ENCODE results near the gene NEK11. TPM values are rescaled to one million over a fixed set of nuclear protein-coding genes. Genes with fewer than 3 reads are reported as not detected.

The NEK11 gene
- total RNA-seq, 1 donor from 2014 or later, result 3.9 TPM

GRCh38 chr3:130997289-130997688, 29.4 kb upstream of the NEK11 start:
- no peak for TF ChIP-seq CTCF (conservative IDR thresholded peaks at IDR 0.05; ENCODE audit: low read depth, low read length)
- no peak for DNase-seq (ENCODE audit: low read depth)
- no peak overlapping the region for H3K4me3 ChIP-seq (ENCODE audit: low read depth, low read length)

- no peak overlapping the region for H3K4me3 ChIP-seq (ENCODE audit: low read depth, low read length)
- DNase-seq (ENCODE audit: low read depth), result no peak
- TF ChIP-seq CTCF (conservative IDR thresholded peaks at IDR 0.05; ENCODE audit: low read depth, low read length), result no peak
Observed at GRCh38 chr3:131001071-131001470, 25.6 kb upstream of the NEK11 start.

DNA sequence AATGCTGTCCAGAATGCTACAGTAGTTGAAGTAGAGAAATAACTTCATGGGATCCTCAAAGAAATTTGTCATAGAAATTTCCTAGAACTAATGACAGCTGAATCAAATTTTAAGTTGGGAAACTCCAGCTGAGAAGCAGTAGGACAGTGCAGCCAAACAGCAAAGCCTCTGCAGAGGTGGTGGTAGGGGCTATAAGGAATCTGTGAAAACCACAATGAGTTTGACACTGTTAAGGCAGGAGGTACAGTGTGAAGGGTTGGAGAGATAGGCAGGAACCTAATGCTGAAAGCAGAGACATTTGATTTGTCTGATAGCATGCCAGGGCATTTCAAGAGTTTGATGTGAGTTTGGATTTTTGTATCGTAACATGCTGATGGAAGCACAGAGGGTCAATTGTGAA, 22.1 kb upstream of the NEK11 start:
- DNase-seq (ENCODE audit: low read depth), result no peak
- no peak overlapping the region for H3K4me3 ChIP-seq (ENCODE audit: low read depth, low read length)
- TF ChIP-seq CTCF (conservative IDR thresholded peaks at IDR 0.05; ENCODE audit: low read depth, low read length), result no peak

GRCh38 chr3:131007256-131007655, 19.4 kb upstream of the NEK11 start:
- DNase-seq (ENCODE audit: low read depth), result no peak
- TF ChIP-seq CTCF (conservative IDR thresholded peaks at IDR 0.05; ENCODE audit: low read depth, low read length), result no peak

GRCh38 chr3:131007782-131008181, 18.9 kb upstream of the NEK11 start:
- no peak for TF ChIP-seq CTCF (conservative IDR thresholded peaks at IDR 0.05; ENCODE audit: low read depth, low read length)
- DNase-seq (ENCODE audit: low read depth), result no peak
- H3K4me3 ChIP-seq (ENCODE audit: low read depth, low read length), result no peak overlapping the region

More at GRCh38 chr3:131007256-131007655, 19.4 kb upstream of the NEK11 start:
- no peak overlapping the region for H3K4me3 ChIP-seq (ENCODE audit: low read depth, low read length)

DNA sequence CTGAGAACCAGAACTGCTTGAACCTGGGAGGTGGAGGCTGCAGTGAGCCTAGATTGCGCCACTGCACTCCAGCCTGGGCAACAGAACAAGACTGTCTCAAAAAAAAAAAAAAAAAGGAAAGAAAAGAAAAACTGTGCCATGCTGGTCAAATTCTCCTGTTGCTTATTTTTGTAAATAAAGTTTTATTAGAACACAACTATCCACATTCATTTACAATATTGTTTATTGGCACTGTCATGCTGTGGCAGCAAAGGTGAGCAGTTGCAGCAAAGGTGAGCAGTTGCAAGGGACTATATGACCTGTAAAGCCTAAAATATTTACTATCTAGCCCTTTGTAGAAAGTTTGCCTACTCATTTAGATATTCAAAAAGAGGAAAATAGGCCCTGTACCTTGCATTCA, 18.4 kb upstream of the NEK11 start:
- no peak for DNase-seq (ENCODE audit: low read depth)
- no peak overlapping the region for H3K4me3 ChIP-seq (ENCODE audit: low read depth, low read length)
- no peak for TF ChIP-seq CTCF (conservative IDR thresholded peaks at IDR 0.05; ENCODE audit: low read depth, low read length)

GRCh38 chr3:131009698-131010097, 17.0 kb upstream of the NEK11 start:
- no peak for DNase-seq (ENCODE audit: low read depth)
- no peak overlapping the region for H3K4me3 ChIP-seq (ENCODE audit: low read depth, low read length)
- TF ChIP-seq CTCF (conservative IDR thresholded peaks at IDR 0.05; ENCODE audit: low read depth, low read length), result no peak
